ENCODE data around the gene CMYA5.

The CMYA5 gene

DNA sequence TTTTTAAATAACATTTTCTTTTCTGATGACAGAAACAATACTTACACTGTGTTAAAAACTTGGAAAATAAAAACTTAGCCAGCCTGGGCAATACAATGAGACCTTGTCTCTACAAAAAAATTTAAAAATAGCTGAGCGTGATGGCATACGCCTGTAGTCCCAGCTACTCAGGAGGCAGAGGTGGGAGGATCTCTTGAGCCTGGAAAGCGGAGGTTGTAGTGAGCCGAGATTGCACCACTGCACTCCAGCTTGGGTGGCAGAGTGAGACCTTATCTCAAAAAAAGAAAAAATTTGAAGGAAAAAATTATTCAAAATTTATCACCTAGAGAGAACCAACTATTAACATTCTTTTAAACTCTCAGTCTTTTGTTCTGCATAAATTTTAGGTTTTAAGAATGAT is 4.9 kb upstream of the CMYA5 start:
- FAIRE-seq (no peak), DNase-seq (ENCODE audit: insufficient read length, low spot score) (no peak)
- TF ChIP-seq POLR2AphosphoS5 (IDR thresholded peaks at IDR 0.05; ENCODE audit: low read depth, low read length) (no peak), SPI1 (IDR thresholded peaks at IDR 0.05; ENCODE audit: low read depth, low read length) (no peak), POLR2A (IDR thresholded peaks at IDR 0.05; ENCODE audit: low read depth, low read length) (no peak), POU2F2 (IDR thresholded peaks at IDR 0.05; ENCODE audit: low read depth, low read length) (no peak), TAF1 (IDR thresholded peaks at IDR 0.05; ENCODE audit: low read depth, low read length) (no peak), PAX5 (IDR thresholded peaks at IDR 0.05; ENCODE audit: insufficient read depth, low read length, severe bottlenecking) (no peak)

DNA sequence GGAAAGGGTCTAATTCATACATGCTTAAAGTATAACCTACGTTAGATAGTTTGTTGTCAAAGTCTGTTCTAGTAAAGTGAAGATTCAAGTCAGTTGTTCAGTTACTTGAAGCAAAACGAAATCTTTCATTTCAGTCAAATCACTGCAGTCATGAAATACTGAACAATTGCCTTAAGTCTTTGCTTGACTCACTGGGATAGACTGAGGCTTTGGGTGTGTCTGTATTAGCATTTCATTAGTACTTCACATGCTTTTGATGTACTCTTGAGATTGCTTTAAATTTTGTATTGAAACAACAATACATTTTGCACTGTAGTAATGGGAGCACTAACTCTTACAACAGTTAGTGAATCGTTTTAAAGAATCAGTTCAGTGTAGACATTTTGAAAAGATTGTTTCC is 4.0 kb upstream of the CMYA5 start:
- no peak for DNase-seq (ENCODE audit: insufficient read length, low spot score)
- FAIRE-seq = no peak

DNA sequence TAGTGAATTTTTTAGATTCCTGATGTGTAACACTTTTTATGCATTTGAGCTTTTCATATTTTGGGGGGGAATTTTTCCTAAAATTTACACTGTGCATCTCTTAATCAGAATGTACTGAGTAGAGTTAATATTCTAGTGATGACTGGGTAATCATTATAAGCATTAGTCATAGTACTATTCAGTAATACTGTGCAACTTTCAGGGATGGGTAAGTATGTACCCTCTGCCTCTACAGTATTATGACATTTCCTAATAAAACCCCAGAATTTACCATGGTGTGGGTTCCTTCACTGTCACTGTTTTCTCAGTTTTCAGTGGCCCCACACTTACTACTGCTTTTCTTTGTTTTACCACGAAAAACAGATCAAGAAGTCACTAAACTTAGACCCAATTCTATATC is 2.8 kb upstream of the CMYA5 start:
- TF ChIP-seq POU2F2 (IDR thresholded peaks at IDR 0.05; ENCODE audit: low read depth, low read length) (no peak), POLR2A (IDR thresholded peaks at IDR 0.05; ENCODE audit: low read depth, low read length) (no peak), TAF1 (IDR thresholded peaks at IDR 0.05; ENCODE audit: low read depth, low read length) (no peak), SPI1 (IDR thresholded peaks at IDR 0.05; ENCODE audit: low read depth, low read length) (no peak), PAX5 (IDR thresholded peaks at IDR 0.05; ENCODE audit: insufficient read depth, low read length, severe bottlenecking) (no peak), POLR2AphosphoS5 (IDR thresholded peaks at IDR 0.05; ENCODE audit: low read depth, low read length) (no peak)
- FAIRE-seq (peak; percentile 51), DNase-seq (ENCODE audit: insufficient read length, low spot score) (no peak)

More for the DNA sequence above, 4.0 kb upstream of the CMYA5 start:
- TF ChIP-seq PAX5 (IDR thresholded peaks at IDR 0.05; ENCODE audit: insufficient read depth, low read length, severe bottlenecking) (no peak), SPI1 (IDR thresholded peaks at IDR 0.05; ENCODE audit: low read depth, low read length) (no peak), POU2F2 (IDR thresholded peaks at IDR 0.05; ENCODE audit: low read depth, low read length) (no peak)

DNA sequence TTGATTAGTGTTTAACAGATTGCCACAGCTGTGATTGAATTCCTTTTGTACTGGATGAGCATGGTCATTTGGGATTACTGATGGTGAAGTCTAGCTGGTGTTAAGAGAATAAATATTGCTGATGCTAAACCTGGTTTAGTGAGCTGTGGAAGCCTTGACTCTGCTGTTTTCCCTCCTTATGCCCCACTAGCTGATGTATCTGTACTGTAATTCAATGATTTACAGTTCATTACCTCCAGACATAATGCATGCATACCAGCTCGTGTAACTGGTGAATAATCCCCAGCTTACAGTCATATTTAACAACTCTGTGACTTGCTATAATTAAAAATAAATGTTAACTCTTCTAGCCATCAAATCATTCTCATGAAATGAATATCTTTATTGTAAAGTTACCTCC is 1.7 kb upstream of the CMYA5 start:
- TF ChIP-seq POU2F2 (IDR thresholded peaks at IDR 0.05; ENCODE audit: low read depth, low read length) (no peak), POLR2A (IDR thresholded peaks at IDR 0.05; ENCODE audit: low read depth, low read length) (no peak), TAF1 (IDR thresholded peaks at IDR 0.05; ENCODE audit: low read depth, low read length) (no peak), PAX5 (IDR thresholded peaks at IDR 0.05; ENCODE audit: insufficient read depth, low read length, severe bottlenecking) (no peak), SPI1 (IDR thresholded peaks at IDR 0.05; ENCODE audit: low read depth, low read length) (no peak)
- no peak for DNase-seq (ENCODE audit: insufficient read length, low spot score)
- FAIRE-seq = no peak

DNA sequence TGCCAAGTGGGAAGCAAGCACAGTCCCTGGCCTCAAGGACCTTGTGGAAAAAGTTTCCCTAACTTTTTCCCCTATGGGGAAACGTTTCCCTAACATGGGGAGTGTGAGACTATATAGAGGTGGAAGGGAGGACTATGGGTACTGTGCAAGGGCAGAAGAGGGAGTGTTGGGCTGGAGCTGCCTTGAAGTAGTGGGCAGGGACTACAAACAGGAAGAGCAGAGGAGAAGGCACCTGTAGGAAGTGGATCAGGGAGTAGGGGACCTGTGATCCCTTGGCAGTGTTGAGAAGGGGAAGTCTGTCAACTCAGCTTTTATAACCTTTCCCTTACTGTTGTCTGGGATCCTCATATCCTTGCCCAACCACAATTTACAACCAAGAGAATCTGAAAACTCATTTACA is 1.4 kb downstream of the CMYA5 start:
- DNase-seq (ENCODE audit: insufficient read length, low spot score) (no peak), FAIRE-seq (no peak)

DNA sequence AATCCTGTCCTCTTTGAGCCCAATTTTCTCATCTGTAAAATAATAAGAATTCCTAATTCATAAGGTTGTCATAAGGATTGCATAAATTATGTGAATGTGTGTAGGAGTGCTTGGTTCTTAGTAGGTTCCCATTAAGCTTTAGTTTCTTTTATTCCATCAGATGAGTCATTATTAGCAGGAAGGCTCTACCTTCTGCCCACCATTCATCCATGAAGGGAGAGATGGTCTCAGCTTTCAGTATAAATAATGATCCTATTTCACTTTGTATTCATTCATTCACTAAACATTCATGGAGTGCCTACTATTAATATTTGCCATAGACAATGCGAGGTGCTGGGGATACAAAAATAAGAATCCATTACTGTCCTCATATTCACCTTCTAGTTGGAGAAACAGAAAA is 3.0 kb downstream of the CMYA5 start:
- DNase-seq (ENCODE audit: insufficient read length, low spot score) (no peak), FAIRE-seq (no peak)
- TF ChIP-seq POLR2A (IDR thresholded peaks at IDR 0.05; ENCODE audit: low read depth, low read length) (no peak), PAX5 (IDR thresholded peaks at IDR 0.05; ENCODE audit: insufficient read depth, low read length, severe bottlenecking) (no peak), POLR2AphosphoS5 (IDR thresholded peaks at IDR 0.05; ENCODE audit: low read depth, low read length) (no peak), SPI1 (IDR thresholded peaks at IDR 0.05; ENCODE audit: low read depth, low read length) (no peak), TAF1 (IDR thresholded peaks at IDR 0.05; ENCODE audit: low read depth, low read length) (no peak), POU2F2 (IDR thresholded peaks at IDR 0.05; ENCODE audit: low read depth, low read length) (no peak)

More for the DNA sequence above, 1.4 kb downstream of the CMYA5 start:
- TF ChIP-seq POLR2AphosphoS5 (IDR thresholded peaks at IDR 0.05; ENCODE audit: low read depth, low read length) (no peak), POLR2A (IDR thresholded peaks at IDR 0.05; ENCODE audit: low read depth, low read length) (no peak), POU2F2 (IDR thresholded peaks at IDR 0.05; ENCODE audit: low read depth, low read length) (no peak), TAF1 (IDR thresholded peaks at IDR 0.05; ENCODE audit: low read depth, low read length) (no peak), PAX5 (IDR thresholded peaks at IDR 0.05; ENCODE audit: insufficient read depth, low read length, severe bottlenecking) (no peak), SPI1 (IDR thresholded peaks at IDR 0.05; ENCODE audit: low read depth, low read length) (no peak)

DNA sequence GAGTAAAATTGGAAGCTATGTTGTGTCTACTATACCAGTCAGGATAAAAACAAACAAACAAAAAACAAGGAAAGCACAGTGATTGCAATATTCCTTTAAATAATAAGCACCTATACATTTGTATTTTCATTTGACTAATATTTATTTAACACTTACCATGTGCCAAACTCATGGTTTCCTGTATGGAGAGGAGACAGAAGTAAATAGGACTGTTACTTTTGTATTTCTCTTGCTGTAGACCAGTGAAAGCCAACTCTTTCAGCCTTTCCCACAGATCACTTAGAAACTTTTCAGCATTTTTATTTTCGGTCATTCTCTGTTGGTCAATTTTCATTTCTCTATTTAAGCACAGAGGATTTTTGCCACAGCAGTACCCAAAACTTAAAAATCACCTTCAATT is 4.5 kb downstream of the CMYA5 start:
- TF ChIP-seq POLR2AphosphoS5 (IDR thresholded peaks at IDR 0.05; ENCODE audit: low read depth, low read length) (no peak), POU2F2 (IDR thresholded peaks at IDR 0.05; ENCODE audit: low read depth, low read length) (no peak), PAX5 (IDR thresholded peaks at IDR 0.05; ENCODE audit: insufficient read depth, low read length, severe bottlenecking) (no peak), POLR2A (IDR thresholded peaks at IDR 0.05; ENCODE audit: low read depth, low read length) (no peak), SPI1 (IDR thresholded peaks at IDR 0.05; ENCODE audit: low read depth, low read length) (no peak), TAF1 (IDR thresholded peaks at IDR 0.05; ENCODE audit: low read depth, low read length) (no peak)
- FAIRE-seq = no peak

DNA sequence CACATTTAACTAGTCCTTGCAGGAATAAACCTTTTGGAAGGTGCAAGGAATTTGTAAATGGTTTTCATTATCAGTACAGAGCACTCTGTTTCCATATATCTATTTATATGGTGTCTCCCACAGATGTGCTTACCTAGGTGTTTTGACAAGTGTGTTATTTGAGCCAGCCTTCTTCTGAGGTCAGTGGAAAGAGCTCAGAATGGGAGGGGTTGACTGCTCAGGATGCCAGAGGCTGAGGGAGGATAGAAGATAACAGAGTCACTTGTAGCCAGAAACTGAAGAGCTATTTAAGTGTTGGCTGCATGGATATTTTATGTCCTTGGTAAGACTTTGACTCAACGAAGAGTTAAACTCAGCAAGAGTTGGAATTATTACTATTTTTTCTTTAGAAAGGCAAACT is 5.0 kb downstream of the CMYA5 start:
- FAIRE-seq = no peak
- DNase-seq (ENCODE audit: insufficient read length, low spot score) = no peak
- TF ChIP-seq POLR2A (IDR thresholded peaks at IDR 0.05; ENCODE audit: low read depth, low read length) (no peak), SPI1 (IDR thresholded peaks at IDR 0.05; ENCODE audit: low read depth, low read length) (no peak), POU2F2 (IDR thresholded peaks at IDR 0.05; ENCODE audit: low read depth, low read length) (no peak), POLR2AphosphoS5 (IDR thresholded peaks at IDR 0.05; ENCODE audit: low read depth, low read length) (no peak), PAX5 (IDR thresholded peaks at IDR 0.05; ENCODE audit: insufficient read depth, low read length, severe bottlenecking) (no peak), TAF1 (IDR thresholded peaks at IDR 0.05; ENCODE audit: low read depth, low read length) (no peak)

More for the DNA sequence above, 4.5 kb downstream of the CMYA5 start:
- DNase-seq (ENCODE audit: insufficient read length, low spot score) = no peak

DNA sequence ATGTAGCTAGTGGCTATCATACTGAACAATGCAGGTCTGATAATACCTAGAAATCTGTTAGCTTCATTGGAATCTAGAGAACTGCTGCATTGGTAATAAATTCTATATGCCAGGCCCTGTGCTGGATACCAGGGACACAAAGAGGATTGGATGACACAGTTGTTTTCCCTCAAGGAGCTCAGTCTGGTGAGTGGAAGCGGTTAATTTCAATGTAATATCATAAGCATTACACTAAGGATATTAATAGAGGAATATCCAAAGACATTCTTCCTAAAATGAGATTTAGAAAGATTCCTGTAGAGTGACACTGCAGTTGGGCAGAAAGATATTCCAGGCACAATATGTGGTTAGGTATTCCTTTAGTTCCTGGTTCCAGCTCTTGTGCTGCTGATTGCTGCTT is 5.9 kb downstream of the CMYA5 start:
- TF ChIP-seq POLR2AphosphoS5 (IDR thresholded peaks at IDR 0.05; ENCODE audit: low read depth, low read length) = no peak
- no peak for TF ChIP-seq PAX5 (IDR thresholded peaks at IDR 0.05; ENCODE audit: insufficient read depth, low read length, severe bottlenecking)
- no peak for TF ChIP-seq POLR2A (IDR thresholded peaks at IDR 0.05; ENCODE audit: low read depth, low read length)
- no peak for TF ChIP-seq POU2F2 (IDR thresholded peaks at IDR 0.05; ENCODE audit: low read depth, low read length)
- no peak for TF ChIP-seq SPI1 (IDR thresholded peaks at IDR 0.05; ENCODE audit: low read depth, low read length)
- TF ChIP-seq TAF1 (IDR thresholded peaks at IDR 0.05; ENCODE audit: low read depth, low read length) = no peak
- DNase-seq (ENCODE audit: insufficient read length, low spot score) (no peak), FAIRE-seq (no peak)
